ENCODE results near the gene EPG5. TPM values are rescaled to one million over a fixed set of nuclear protein-coding genes. Genes with fewer than 3 reads are reported as not detected.
A peak's percentile ranks its signal among the peaks of the same experiment; 100 is the strongest.

The EPG5 gene
- polyA plus RNA-seq, 1 of the 3 experiments (the other 2 are of a cell fraction): 13.6 TPM

GRCh38 chr18:45976566-45976965 is 9.4 kb upstream of the EPG5 start (continued):
- no peak for TF ChIP-seq USF2 (IDR thresholded peaks at IDR 0.05; ENCODE audit: borderline replicate concordance, low read depth, low read length)

GRCh38 chr18:45974088-45974536 is 7.0 kb upstream of the EPG5 start:
- 9% methylated on average over 5 of the region's 5 CpGs for WGBS (ENCODE audit: low lambda C conversion rate)
- TF ChIP-seq MAX (IDR thresholded peaks at IDR 0.05; ENCODE audit: low read depth): peak; percentile 27; the same call in 1 of the 2 replicates
- no peak for TF ChIP-seq EZH2phosphoT487 (IDR thresholded peaks at IDR 0.05; ENCODE audit: borderline replicate concordance, low read depth)
- no peak for TF ChIP-seq NFIC (IDR thresholded peaks at IDR 0.05; ENCODE audit: borderline replicate concordance)
- TF ChIP-seq TCF12 (IDR thresholded peaks at IDR 0.05): peak; percentile 18; the same call in 1 of the 2 replicates
- TF ChIP-seq CHD2 (IDR thresholded peaks at IDR 0.05; ENCODE audit: low read length, partially characterized antibody): no peak
- no peak for TF ChIP-seq RCOR1 (IDR thresholded peaks at IDR 0.05; ENCODE audit: low read length)
- TF ChIP-seq PBX3 (IDR thresholded peaks at IDR 0.05): no peak
- TF ChIP-seq YY1 (IDR thresholded peaks at IDR 0.05; ENCODE audit: low read depth): no peak
- peak; percentile 68; the same call in 1 of the 2 replicates for TF ChIP-seq MXI1 (IDR thresholded peaks at IDR 0.05; ENCODE audit: low read depth, low read length)
- no peak for TF ChIP-seq POLR2AphosphoS5 (IDR thresholded peaks at IDR 0.05; ENCODE audit: low read depth, low read length)
- TF ChIP-seq TAF1 (IDR thresholded peaks at IDR 0.05; ENCODE audit: borderline replicate concordance, low read depth, low read length): no peak
- TF ChIP-seq FOXM1 (IDR thresholded peaks at IDR 0.05; ENCODE audit: low read depth): no peak
- no peak for TF ChIP-seq ELF1 (IDR thresholded peaks at IDR 0.05)
- TF ChIP-seq, protein P1, sequence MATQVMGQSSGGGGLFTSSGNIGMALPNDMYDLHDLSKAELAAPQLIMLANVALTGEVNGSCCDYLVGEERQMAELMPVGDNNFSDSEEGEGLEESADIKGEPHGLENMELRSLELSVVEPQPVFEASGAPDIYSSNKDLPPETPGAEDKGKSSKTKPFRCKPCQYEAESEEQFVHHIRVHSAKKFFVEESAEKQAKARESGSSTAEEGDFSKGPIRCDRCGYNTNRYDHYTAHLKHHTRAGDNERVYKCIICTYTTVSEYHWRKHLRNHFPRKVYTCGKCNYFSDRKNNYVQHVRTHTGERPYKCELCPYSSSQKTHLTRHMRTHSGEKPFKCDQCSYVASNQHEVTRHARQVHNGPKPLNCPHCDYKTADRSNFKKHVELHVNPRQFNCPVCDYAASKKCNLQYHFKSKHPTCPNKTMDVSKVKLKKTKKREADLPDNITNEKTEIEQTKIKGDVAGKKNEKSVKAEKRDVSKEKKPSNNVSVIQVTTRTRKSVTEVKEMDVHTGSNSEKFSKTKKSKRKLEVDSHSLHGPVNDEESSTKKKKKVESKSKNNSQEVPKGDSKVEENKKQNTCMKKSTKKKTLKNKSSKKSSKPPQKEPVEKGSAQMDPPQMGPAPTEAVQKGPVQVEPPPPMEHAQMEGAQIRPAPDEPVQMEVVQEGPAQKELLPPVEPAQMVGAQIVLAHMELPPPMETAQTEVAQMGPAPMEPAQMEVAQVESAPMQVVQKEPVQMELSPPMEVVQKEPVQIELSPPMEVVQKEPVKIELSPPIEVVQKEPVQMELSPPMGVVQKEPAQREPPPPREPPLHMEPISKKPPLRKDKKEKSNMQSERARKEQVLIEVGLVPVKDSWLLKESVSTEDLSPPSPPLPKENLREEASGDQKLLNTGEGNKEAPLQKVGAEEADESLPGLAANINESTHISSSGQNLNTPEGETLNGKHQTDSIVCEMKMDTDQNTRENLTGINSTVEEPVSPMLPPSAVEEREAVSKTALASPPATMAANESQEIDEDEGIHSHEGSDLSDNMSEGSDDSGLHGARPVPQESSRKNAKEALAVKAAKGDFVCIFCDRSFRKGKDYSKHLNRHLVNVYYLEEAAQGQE (IDR thresholded peaks at IDR 0.05; ENCODE audit: low read depth, low read length): no peak
- no peak for TF ChIP-seq EP300 (IDR thresholded peaks at IDR 0.05; ENCODE audit: borderline replicate concordance in 1 of 2, low read depth in 1 of 2, low read length in 1 of 2)
- no peak for TF ChIP-seq FOSL2 (IDR thresholded peaks at IDR 0.05; ENCODE audit: borderline replicate concordance, low read depth)
- TF ChIP-seq JUND (IDR thresholded peaks at IDR 0.05): no peak
- TF ChIP-seq SMC3 (IDR thresholded peaks at IDR 0.05; ENCODE audit: low read depth, low read length): peak; percentile 94
- TF ChIP-seq RFX5 (IDR thresholded peaks at IDR 0.05; ENCODE audit: low read length): no peak
- TF ChIP-seq, protein P2, sequence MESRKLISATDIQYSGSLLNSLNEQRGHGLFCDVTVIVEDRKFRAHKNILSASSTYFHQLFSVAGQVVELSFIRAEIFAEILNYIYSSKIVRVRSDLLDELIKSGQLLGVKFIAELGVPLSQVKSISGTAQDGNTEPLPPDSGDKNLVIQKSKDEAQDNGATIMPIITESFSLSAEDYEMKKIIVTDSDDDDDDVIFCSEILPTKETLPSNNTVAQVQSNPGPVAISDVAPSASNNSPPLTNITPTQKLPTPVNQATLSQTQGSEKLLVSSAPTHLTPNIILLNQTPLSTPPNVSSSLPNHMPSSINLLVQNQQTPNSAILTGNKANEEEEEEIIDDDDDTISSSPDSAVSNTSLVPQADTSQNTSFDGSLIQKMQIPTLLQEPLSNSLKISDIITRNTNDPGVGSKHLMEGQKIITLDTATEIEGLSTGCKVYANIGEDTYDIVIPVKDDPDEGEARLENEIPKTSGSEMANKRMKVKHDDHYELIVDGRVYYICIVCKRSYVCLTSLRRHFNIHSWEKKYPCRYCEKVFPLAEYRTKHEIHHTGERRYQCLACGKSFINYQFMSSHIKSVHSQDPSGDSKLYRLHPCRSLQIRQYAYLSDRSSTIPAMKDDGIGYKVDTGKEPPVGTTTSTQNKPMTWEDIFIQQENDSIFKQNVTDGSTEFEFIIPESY (IDR thresholded peaks at IDR 0.05; ENCODE audit: borderline replicate concordance, low read depth): no peak
- no peak for TF ChIP-seq GATA2 (CRISPR knock-in tag; IDR thresholded peaks at IDR 0.05)
- TF ChIP-seq, protein P3, sequence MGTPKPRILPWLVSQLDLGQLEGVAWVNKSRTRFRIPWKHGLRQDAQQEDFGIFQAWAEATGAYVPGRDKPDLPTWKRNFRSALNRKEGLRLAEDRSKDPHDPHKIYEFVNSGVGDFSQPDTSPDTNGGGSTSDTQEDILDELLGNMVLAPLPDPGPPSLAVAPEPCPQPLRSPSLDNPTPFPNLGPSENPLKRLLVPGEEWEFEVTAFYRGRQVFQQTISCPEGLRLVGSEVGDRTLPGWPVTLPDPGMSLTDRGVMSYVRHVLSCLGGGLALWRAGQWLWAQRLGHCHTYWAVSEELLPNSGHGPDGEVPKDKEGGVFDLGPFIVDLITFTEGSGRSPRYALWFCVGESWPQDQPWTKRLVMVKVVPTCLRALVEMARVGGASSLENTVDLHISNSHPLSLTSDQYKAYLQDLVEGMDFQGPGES (IDR thresholded peaks at IDR 0.05; ENCODE audit: low read depth, low read length): no peak

More at GRCh38 chr18:45974088-45974536, 7.0 kb upstream of the EPG5 start:
- Histone ChIP-seq H2AFZ (ENCODE audit: low read depth) (peak overlapping the region; percentile 47; the same call in 1 of the 2 replicates), H3K9ac (no peak overlapping the region), H4K20me1 (ENCODE audit: insufficient read depth) (no peaks in the 10 kb centered on the region), H3K36me3 (replicated peaks in 1 of 2; ENCODE audit: control insufficient read depth in 1 of 2, insufficient read depth in 2 of 2, low read length in 1 of 2) (no peaks in the 10 kb centered on the region), H3K79me2 (ENCODE audit: insufficient read depth) (no peaks in the 10 kb centered on the region), H3K4me3 (ENCODE audit: low read depth in 2 of 2, low read length in 1 of 2) (peak overlapping the region in 1 of 2 experiments; percentile 14; a peak in 2 of 4 replicates), H3K27me3 (ENCODE audit: insufficient read depth) (no peaks in the 10 kb centered on the region), H3F3A (replicated peaks; ENCODE audit: insufficient read depth) (peaks cover 3% of the 10 kb centered on the region), H3K27ac (ENCODE audit: low read depth in 2 of 2, low read length in 1 of 2) (peak overlapping the region in 1 of 2 experiments; percentile 22; a peak in 1 of 4 replicates), H3K4me2 (peak overlapping the region; percentile 47), H3K9me2 (no peaks in the 10 kb centered on the region), H3K9me3 (no peaks in the 10 kb centered on the region), H3K4me1 (ENCODE audit: control insufficient read depth in 1 of 2, insufficient read depth in 2 of 2, low read depth in 1 of 2, low read length in 1 of 2) (no peaks in the 10 kb centered on the region)
- peak; percentile 57 for DNase-seq
- ChIA-PET CTCF (interaction anchor here (0.6 to 4.0 kb wide), 36 partner anchors 9 to 353 kb away, joined by 3 to 37 read pairs (median 4); partner anchors contain the start of genes PSTPIP2 and SLC14A1), POLR2A (no interaction called here)

Measured in SK-N-SH (cell line).